ENCODE measurements around the gene ADAMTSL2. TPM values are rescaled to one million over a fixed set of nuclear protein-coding genes. Genes with fewer than 3 reads are reported as not detected.

The ADAMTSL2 gene
- total and polyA plus RNA-seq, 2 of the 13 experiments (the other 11 are each of a cell fraction or from before 2014, with no cell fraction given) = 1.9 to 3.8 TPM

DNA sequence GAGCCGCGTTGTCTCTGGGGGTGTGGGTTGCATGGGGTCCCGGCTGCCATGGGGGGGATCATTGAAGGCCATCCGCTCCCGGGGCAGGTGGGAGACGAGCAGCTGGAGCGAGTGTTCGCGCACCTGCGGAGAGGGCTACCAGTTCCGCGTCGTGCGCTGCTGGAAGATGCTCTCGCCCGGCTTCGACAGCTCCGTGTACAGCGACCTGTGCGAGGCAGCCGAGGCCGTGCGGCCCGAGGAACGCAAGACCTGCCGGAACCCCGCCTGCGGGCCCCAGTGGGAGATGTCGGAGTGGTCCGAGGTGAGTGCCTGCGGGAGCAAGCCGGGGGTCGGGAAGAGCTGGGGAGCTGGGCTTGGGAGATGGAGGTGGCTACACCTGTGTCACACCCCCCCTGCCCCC, 33.7 kb downstream of the ADAMTSL2 start (continued):
- no peak for TF ChIP-seq ZNF605 (CRISPR knock-in tag; IDR thresholded peaks at IDR 0.05)
- TF ChIP-seq ZBTB7B (CRISPR knock-in tag; IDR thresholded peaks at IDR 0.05) = no peak
- TF ChIP-seq AHR (CRISPR knock-in tag; IDR thresholded peaks at IDR 0.05) = no peak
- no peak for TF ChIP-seq ZSCAN30 (CRISPR knock-in tag; IDR thresholded peaks at IDR 0.05)
- TF ChIP-seq TMF1 (CRISPR knock-in tag; IDR thresholded peaks at IDR 0.05; ENCODE audit: low read depth) = no peak
- no peak for TF ChIP-seq RAD51 (IDR thresholded peaks at IDR 0.05; ENCODE audit: borderline replicate concordance)
- no peak for TF ChIP-seq CBX1 (IDR thresholded peaks at IDR 0.05; ENCODE audit: low read depth)
- no peak for TF ChIP-seq SRSF1 (optimal IDR thresholded peaks at IDR 0.05; ENCODE audit: low read depth, low read length)

DNA sequence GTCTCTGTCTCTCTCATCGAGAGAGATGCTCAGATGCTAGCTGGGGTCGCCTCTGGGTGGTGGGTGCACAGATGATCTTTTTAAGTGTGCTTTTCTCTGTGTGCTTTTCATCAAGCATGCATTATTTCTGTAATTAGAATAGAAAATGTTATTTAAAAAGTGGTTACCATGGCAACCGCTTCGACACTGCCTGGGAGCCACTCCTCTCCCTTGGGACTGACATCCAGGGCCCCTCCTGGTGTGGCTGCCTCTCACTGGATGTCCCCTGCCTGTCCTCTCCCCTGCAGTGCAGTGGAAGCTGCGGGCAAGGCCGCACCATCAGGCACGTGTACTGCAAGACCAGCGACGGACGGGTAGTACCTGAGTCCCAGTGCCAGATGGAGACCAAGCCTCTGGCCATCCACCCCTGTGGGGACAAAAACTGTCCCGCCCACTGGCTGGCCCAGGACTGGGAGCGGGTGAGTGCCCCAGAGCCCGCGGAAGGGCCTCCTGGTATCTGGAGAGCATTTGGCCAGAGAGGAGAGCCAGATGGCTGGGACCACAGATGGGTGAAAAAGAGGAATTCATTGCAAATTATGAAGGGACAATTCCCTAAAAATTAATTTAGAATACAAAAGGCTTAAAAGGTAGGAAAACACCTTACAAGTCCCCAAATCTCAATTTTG, 34.7 kb downstream of the ADAMTSL2 start:
- H3K4me2 ChIP-seq (ENCODE audit: low read depth, low read length) = no peak overlapping the region
- no peak for FAIRE-seq
- in situ Hi-C loops (cut with HindIII; ENCODE audit: extremely low pct_ligation_motif_present, low pct_unique_long_range_greater_than_20kb) = no loop called here

More for the DNA sequence above, 34.7 kb downstream of the ADAMTSL2 start:
- Histone ChIP-seq H3K79me2 (ENCODE audit: insufficient read depth, low read length) (no peaks in the 10 kb centered on the region), H3K9me3 (ENCODE audit: low read length) (no peaks in the 10 kb centered on the region), H4K20me1 (ENCODE audit: insufficient read depth, low read length) (no peaks in the 10 kb centered on the region), H3K4me1 (ENCODE audit: insufficient read depth, low read length) (no peaks in the 10 kb centered on the region), H3K27me3 (ENCODE audit: control insufficient read depth in 1 of 2, insufficient read depth in 2 of 2, low read length in 2 of 2) (no peaks in the 10 kb centered on the region; a peak in 1 of 5 replicates), H2AFZ (ENCODE audit: low read length) (no peak overlapping the region), H3K27ac (ENCODE audit: extremely low read length, insufficient read depth, low read length) (no peak overlapping the region), H3K36me3 (replicated peaks in 1 of 2; ENCODE audit: control insufficient read depth in 1 of 2, insufficient read depth in 2 of 2, low read length in 2 of 2) (no peaks in the 10 kb centered on the region), H3K4me3 (replicated peaks in 1 of 3; ENCODE audit: insufficient read depth in 1 of 3, low read depth in 2 of 3, low read length in 3 of 3) (no peak overlapping the region), H3K9ac (ENCODE audit: insufficient read depth, low read depth, low read length) (no peak overlapping the region)
- ATAC-seq (no peak), DNase-seq (ENCODE audit: low spot score) (no peak)
- ChIA-PET CTCF (ENCODE audit: low intra/inter-chr PET ratio, low total read pairs) (no interaction called here), POLR2A (no interaction called here)
- TF ChIP-seq ZNF253 (CRISPR knock-in tag; IDR thresholded peaks at IDR 0.05; ENCODE audit: borderline replicate concordance) = no peak
- TF ChIP-seq ZNF274 (CRISPR knock-in tag; IDR thresholded peaks at IDR 0.05) = no peak
- TF ChIP-seq ZNF136 (CRISPR knock-in tag; IDR thresholded peaks at IDR 0.05; ENCODE audit: low read depth) = no peak
- TF ChIP-seq, protein P1, sequence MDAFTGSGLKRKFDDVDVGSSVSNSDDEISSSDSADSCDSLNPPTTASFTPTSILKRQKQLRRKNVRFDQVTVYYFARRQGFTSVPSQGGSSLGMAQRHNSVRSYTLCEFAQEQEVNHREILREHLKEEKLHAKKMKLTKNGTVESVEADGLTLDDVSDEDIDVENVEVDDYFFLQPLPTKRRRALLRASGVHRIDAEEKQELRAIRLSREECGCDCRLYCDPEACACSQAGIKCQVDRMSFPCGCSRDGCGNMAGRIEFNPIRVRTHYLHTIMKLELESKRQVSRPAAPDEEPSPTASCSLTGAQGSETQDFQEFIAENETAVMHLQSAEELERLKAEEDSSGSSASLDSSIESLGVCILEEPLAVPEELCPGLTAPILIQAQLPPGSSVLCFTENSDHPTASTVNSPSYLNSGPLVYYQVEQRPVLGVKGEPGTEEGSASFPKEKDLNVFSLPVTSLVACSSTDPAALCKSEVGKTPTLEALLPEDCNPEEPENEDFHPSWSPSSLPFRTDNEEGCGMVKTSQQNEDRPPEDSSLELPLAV (CRISPR knock-in tag; conservative IDR thresholded peaks at IDR 0.05; ENCODE audit: low read depth) = no peak
- no peak for TF ChIP-seq GFI1 (CRISPR knock-in tag; IDR thresholded peaks at IDR 0.05; ENCODE audit: borderline replicate concordance)
- TF ChIP-seq THAP11 (CRISPR knock-in tag; IDR thresholded peaks at IDR 0.05) = no peak
- TF ChIP-seq, protein P2, sequence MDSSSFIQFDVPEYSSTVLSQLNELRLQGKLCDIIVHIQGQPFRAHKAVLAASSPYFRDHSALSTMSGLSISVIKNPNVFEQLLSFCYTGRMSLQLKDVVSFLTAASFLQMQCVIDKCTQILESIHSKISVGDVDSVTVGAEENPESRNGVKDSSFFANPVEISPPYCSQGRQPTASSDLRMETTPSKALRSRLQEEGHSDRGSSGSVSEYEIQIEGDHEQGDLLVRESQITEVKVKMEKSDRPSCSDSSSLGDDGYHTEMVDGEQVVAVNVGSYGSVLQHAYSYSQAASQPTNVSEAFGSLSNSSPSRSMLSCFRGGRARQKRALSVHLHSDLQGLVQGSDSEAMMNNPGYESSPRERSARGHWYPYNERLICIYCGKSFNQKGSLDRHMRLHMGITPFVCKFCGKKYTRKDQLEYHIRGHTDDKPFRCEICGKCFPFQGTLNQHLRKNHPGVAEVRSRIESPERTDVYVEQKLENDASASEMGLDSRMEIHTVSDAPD (CRISPR knock-in tag; IDR thresholded peaks at IDR 0.05) = no peak
- TF ChIP-seq ERF (CRISPR knock-in tag; IDR thresholded peaks at IDR 0.05) = no peak
- no peak for TF ChIP-seq ZNF550 (CRISPR knock-in tag; IDR thresholded peaks at IDR 0.05; ENCODE audit: borderline replicate concordance)
- TF ChIP-seq, protein P3, sequence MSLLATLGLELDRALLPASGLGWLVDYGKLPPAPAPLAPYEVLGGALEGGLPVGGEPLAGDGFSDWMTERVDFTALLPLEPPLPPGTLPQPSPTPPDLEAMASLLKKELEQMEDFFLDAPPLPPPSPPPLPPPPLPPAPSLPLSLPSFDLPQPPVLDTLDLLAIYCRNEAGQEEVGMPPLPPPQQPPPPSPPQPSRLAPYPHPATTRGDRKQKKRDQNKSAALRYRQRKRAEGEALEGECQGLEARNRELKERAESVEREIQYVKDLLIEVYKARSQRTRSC (CRISPR knock-in tag; IDR thresholded peaks at IDR 0.05; ENCODE audit: low read depth) = no peak
- no TSS peak for BruUV-seq (replicated peaks)
- WGBS (ENCODE audit: low lambda C conversion rate) = 70% methylated on average over 11 of the region's 14 CpGs
- intact Hi-C loops (cut with micrococcal nuclease; ENCODE audit: unreplicated experiment) = no loop called here
